Activated CD8-positive, alpha-beta T cell treated with anti-CD3 and anti-CD28 coated beads for 36 hours (primary cell): ENCODE data around the gene KRTAP9-4. TPM values are rescaled to one million over a fixed set of nuclear protein-coding genes. Genes with fewer than 3 reads are reported as not detected.
"Not testable (repeated sequence)": the region's sequence is repeated elsewhere in the genome, so short reads cannot be mapped to it uniquely, and the experiment has no call there.

ENCODE experiments used
- ATAC-seq: fragments of 200-7000 bp; cut with Tn5 transposase; one replicate; pipeline ENCODE4 v1.10.0; 2021; ENCODE audit warnings: mild to moderate bottlenecking, moderate library complexity
- CTCF ChIA-PET: fragments of 350-600 bp; sonication (Branson Sonifier 250); formaldehyde crosslinking; loops from one replicate; lab custom pipeline; 2021; ENCODE audit warnings: antibody characterized with exemption; lab: Charles Lee
- POLR2A ChIA-PET: fragments of 350-600 bp; sonication (Branson Sonifier 250); formaldehyde crosslinking; loops from one replicate; lab custom pipeline; 2021; ENCODE audit warnings: antibody characterized with exemption; lab: Charles Lee
- DNase-seq: peaks from one replicate; pipeline ENCODE4 v3.0.0-alpha.2; 2020
- H3K27ac Mint-ChIP-seq: one replicate; pipeline ENCODE4 v1.8.0; 2021; ENCODE audit warnings: mild to moderate bottlenecking, mixed read lengths
- H3K27me3 Mint-ChIP-seq: one replicate; pipeline ENCODE4 v1.8.0; 2021; ENCODE audit warnings: mixed read lengths
- H3K36me3 Mint-ChIP-seq: one replicate; pipeline ENCODE4 v1.8.0; 2021; ENCODE audit warnings: low read depth, mixed read lengths
- H3K4me1 Mint-ChIP-seq: one replicate; pipeline ENCODE4 v1.8.0; 2021; ENCODE audit warnings: low read depth, mixed read lengths
- H3K4me3 Mint-ChIP-seq: one replicate; pipeline ENCODE4 v1.8.0; 2021; ENCODE audit warnings: mild to moderate bottlenecking, moderate library complexity, mixed read lengths
- H3K9me3 Mint-ChIP-seq: one replicate; pipeline ENCODE4 v1.8.0; 2021; ENCODE audit warnings: mixed read lengths
- intact Hi-C: fragments of 100-400 bp; cut with micrococcal nuclease; formaldehyde crosslinking; loops from one replicate; pipeline ENCODE4 v1.10.0; 2022
- total RNA-seq, 2 experiments: library from RNA; stranded (reverse); gene quantifications; one replicate each; pipeline ENCODE4 v1.2.3, GENCODE V29; 2021
- TF ChIP-seq, protein P1 (sequence below): fragments of 200-600 bp; IDR thresholded peaks from one replicate; pipeline ENCODE4 v1.8.0; 2022; ENCODE audit warnings: antibody characterized with exemption, mild to moderate bottlenecking

The KRTAP9-4 gene, protein sequence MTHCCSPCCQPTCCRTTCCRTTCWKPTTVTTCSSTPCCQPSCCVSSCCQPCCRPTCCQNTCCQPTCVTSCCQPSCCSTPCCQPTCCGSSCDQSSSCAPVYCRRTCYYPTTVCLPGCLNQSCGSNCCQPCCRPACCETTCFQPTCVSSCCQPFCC
- not detected for total RNA-seq

DNA sequence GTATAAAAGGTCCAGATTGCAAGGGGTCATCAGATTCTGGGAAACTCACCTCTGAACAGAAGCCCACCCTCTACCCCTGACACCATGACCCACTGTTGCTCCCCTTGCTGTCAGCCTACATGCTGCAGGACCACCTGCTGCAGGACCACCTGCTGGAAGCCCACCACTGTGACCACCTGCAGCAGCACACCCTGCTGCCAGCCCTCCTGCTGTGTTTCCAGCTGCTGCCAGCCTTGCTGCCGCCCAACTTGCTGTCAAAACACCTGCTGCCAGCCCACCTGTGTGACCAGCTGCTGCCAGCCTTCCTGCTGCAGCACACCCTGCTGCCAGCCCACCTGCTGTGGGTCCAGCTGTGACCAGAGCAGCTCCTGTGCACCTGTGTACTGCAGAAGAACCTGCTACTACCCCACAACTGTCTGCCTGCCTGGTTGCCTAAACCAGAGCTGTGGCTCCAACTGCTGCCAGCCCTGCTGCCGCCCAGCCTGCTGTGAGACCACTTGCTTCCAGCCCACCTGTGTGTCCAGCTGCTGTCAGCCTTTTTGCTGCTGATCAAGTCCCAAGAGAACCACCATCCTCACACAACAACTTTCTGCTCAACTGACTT, at the start of gene KRTAP9-4:
TSS of gene KRTAP9-4 (plus strand) at position 51 of the 604 bp plus-strand sequence. CDS start at position 85, 34 bp downstream.
- POLR2A ChIA-PET, CTCF ChIA-PET, H3K9me3 Mint-ChIP-seq, intact Hi-C loops, H3K27me3 Mint-ChIP-seq, H3K4me1 Mint-ChIP-seq, H3K36me3 Mint-ChIP-seq, H3K27ac Mint-ChIP-seq, DNase-seq, H3K4me3 Mint-ChIP-seq, ATAC-seq: not testable (repeated sequence)

DNA sequence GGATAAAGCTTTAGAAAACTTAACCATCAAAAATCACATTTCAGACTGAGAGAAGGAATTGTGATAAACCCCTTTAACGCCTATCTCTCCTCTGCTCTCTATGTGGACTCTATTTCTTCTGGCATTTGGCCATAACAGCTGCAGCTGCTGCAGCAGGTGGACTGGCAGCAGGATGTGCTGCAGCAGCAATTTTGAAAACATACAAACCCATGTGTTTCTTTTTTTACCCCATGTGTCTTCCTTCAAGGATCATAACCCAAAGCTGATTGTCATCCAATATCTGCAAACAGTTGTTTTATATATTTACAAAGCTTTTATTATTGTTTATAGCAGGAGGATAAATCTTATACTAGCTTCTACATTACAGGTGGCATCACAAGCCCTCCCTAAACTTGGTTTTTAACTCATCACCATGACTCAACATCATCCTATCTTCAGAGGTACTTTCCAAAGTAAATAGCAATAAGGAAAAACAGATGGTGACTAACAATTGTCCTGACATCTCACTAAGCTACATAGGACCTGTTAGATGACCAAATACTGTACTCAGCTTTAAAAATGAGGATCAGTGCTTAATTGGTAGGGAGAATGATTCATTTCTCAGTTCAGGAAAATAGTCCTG, 37.5 kb upstream of the KRTAP9-4 start:
- H3K36me3 Mint-ChIP-seq: no peaks in the 10 kb centered on the region
- no peak for DNase-seq
- H3K4me3 Mint-ChIP-seq: no peak overlapping the region
- H3K27ac Mint-ChIP-seq: no peak overlapping the region
- no peaks in the 10 kb centered on the region for H3K9me3 Mint-ChIP-seq
- TF ChIP-seq, protein P1, sequence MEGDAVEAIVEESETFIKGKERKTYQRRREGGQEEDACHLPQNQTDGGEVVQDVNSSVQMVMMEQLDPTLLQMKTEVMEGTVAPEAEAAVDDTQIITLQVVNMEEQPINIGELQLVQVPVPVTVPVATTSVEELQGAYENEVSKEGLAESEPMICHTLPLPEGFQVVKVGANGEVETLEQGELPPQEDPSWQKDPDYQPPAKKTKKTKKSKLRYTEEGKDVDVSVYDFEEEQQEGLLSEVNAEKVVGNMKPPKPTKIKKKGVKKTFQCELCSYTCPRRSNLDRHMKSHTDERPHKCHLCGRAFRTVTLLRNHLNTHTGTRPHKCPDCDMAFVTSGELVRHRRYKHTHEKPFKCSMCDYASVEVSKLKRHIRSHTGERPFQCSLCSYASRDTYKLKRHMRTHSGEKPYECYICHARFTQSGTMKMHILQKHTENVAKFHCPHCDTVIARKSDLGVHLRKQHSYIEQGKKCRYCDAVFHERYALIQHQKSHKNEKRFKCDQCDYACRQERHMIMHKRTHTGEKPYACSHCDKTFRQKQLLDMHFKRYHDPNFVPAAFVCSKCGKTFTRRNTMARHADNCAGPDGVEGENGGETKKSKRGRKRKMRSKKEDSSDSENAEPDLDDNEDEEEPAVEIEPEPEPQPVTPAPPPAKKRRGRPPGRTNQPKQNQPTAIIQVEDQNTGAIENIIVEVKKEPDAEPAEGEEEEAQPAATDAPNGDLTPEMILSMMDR: no peak
- ATAC-seq: no peak
- H3K27me3 Mint-ChIP-seq: peaks cover 6% of the 10 kb centered on the region
- CTCF ChIA-PET: interaction anchor here (1.8 kb wide), 1 partner anchor 437 kb away, joined by 3 read pairs; no protein-coding TSS in a partner anchor
- intact Hi-C loops: no loop called here
- POLR2A ChIA-PET: no interaction called here
- H3K4me1 Mint-ChIP-seq: peaks cover 5% of the 10 kb centered on the region

DNA sequence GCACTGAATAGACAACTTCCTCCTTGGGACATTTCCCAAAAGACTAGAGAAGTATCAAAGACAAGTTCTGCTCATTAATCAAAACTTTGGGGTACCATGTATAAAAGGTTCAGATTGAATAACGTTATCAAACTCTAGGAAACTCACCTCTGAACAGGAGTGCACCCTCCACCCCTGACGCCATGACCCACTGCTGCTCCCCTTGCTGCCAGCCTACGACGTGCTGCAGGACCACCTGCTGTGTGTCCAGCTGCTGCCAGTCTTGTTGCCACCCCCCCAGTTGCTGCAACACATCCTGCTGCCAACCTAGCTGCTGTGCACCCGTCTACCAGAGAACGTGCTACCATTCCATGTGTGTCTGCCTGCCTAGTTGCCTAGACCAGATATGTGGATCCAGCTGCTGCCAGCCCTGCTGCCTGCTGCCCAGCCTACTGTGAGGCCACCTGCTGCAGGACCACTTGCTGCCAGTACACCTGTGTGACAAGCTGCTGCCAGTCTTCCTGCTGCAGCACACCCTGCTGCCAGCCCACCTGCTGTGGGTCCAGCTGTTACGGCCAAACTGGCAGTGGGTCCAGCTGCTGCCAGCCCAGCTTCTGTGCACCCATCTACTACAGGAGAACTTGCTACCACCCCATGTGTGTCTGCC, 36.8 kb upstream of the KRTAP9-4 start:
- Mint-ChIP-seq H3K27ac (no peak overlapping the region), H3K4me1 (peaks cover 5% of the 10 kb centered on the region), H3K36me3 (no peaks in the 10 kb centered on the region), H3K9me3 (no peaks in the 10 kb centered on the region), H3K4me3 (no peak overlapping the region), H3K27me3 (peaks cover 6% of the 10 kb centered on the region)
- intact Hi-C loops: no loop called here
- ChIA-PET POLR2A (interaction anchor here (0.8 kb wide), 1 partner anchor 415 kb away, joined by 3 read pairs; no protein-coding TSS in a partner anchor), CTCF (interaction anchor here (1.8 kb wide), 1 partner anchor 436 kb away, joined by 3 read pairs; no protein-coding TSS in a partner anchor)
- no peak for ATAC-seq
- DNase-seq: no peak
- TF ChIP-seq, protein P1: no peak

DNA sequence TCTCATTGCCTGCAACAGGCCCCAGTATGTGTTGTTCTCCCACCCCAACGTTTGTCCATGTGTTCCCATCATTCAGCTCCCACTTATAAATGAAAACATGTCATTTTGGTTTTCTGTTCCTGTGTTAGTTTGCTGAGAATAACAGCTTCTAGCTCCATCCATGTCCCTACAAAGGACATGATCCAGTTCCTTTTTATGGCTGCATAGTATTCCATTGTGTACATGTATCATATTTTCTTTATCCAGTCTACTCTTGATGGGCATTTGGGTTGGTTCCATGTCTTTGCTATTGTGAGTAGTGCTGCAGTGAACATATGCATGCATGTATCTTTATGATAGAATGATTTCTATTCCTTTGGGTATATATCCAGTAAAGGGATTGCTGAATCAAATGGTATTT, 33.8 kb upstream of the KRTAP9-4 start:
- Mint-ChIP-seq H3K27me3 (peaks cover 6% of the 10 kb centered on the region), H3K4me3 (no peak overlapping the region), H3K9me3 (peaks cover 8% of the 10 kb centered on the region), H3K36me3 (no peaks in the 10 kb centered on the region), H3K4me1 (peaks cover 5% of the 10 kb centered on the region), H3K27ac (no peak overlapping the region)
- intact Hi-C loops: no loop called here
- CTCF ChIA-PET: no interaction called here
- TF ChIP-seq, protein P1: no peak
- ATAC-seq: no peak
- DNase-seq: no peak
- POLR2A ChIA-PET: no interaction called here

DNA sequence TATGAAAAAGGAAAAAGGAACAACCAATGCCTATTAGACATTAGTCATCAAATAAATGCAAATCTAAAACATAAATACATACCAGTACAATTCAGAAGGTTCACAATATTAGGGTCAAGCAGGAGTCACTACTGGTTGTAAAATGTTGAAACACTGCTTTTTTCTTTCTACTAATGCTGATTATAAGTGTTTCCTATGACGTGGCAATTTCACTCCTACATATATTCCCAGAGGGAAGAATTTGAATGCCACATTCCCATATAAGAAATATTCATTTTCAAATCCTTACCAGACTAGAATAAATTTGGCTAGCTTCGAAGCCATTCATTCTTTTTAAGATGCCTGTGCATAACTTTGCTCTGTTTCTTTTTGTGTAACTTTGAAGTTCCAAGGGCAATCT, 25.7 kb upstream of the KRTAP9-4 start:
- ChIA-PET POLR2A (no interaction called here), CTCF (no interaction called here)
- Mint-ChIP-seq H3K27ac (no peak overlapping the region), H3K9me3 (peaks cover 9% of the 10 kb centered on the region), H3K27me3 (no peaks in the 10 kb centered on the region), H3K4me1 (no peaks in the 10 kb centered on the region), H3K4me3 (no peak overlapping the region), H3K36me3 (no peaks in the 10 kb centered on the region)
- TF ChIP-seq, protein P1: no peak
- intact Hi-C loops: no loop called here
- no peak for DNase-seq
- ATAC-seq: no peak
